Amygdala (tissue), 56 donors: ENCODE results near the gene YPEL3.

Experiments
- DNase-seq, 56 donors: peaks; one replicate each; lab custom pipeline; 2025; lab: John Stamatoyannopoulos, UW

Gene YPEL3

GRCh38 chr16:30075503-30076275 lies 20.3 kb downstream of the YPEL3 start, which contains the start of gene PPP4C:
Gene PPP4C (plus strand): TSS chr16:30075994. CDS start chr16:30076378, 384 bp downstream.
- peak in 55 of 56 donors; percentile 36 to 90 (median 74) for DNase-seq

GRCh38 chr16:30070490-30070889 lies 25.5 kb downstream of the YPEL3 start:
- no peak for DNase-seq

GRCh38 chr16:30069611-30070462 lies 26.2 kb downstream of the YPEL3 start:
- DNase-seq = peak in 17 of 56 donors; percentile 11 to 63 (median 39)

DNA sequence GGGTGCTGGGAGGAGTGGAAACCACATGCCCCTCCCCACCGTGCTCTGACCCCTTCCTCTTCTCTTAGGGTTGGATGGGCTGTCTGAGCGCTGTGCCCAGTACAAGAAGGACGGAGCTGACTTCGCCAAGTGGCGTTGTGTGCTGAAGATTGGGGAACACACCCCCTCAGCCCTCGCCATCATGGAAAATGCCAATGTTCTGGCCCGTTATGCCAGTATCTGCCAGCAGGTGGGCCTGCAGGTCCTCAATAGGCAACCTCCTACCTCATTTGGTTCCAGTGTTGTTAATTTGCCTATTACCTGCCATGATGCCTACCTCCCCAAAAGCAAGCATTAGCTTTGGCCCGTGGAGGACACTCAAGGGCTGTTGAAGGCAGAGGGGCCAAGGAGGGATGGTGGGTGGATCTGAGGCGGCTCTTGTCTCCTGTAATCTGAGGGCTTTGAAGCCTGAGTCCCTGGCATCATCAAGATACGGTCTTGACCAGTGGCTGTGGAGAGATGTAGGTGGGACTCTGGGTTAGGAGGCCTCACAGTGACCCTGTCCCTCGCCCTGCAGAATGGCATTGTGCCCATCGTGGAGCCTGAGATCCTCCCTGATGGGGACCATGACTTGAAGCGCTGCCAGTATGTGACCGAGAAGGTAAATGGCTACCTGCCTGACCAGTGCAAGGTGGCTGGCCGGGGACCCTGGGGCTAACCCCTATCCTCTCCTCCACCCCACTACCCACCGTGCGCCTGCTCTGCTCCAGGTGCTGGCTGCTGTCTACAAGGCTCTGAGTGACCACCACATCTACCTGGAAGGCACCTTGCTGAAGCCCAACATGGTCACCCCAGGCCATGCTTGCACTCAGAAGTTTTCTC lies 27.0 kb downstream of the YPEL3 start:
- DNase-seq = peak in 2 of 56 donors; percentile 9 to 25

GRCh38 chr16:30068333-30068732 lies 27.7 kb downstream of the YPEL3 start:
- no peak for DNase-seq

- DNase-seq = no peak
These were observed 28.5 kb downstream of the YPEL3 start for GRCh38 chr16:30067584-30067916.

DNA sequence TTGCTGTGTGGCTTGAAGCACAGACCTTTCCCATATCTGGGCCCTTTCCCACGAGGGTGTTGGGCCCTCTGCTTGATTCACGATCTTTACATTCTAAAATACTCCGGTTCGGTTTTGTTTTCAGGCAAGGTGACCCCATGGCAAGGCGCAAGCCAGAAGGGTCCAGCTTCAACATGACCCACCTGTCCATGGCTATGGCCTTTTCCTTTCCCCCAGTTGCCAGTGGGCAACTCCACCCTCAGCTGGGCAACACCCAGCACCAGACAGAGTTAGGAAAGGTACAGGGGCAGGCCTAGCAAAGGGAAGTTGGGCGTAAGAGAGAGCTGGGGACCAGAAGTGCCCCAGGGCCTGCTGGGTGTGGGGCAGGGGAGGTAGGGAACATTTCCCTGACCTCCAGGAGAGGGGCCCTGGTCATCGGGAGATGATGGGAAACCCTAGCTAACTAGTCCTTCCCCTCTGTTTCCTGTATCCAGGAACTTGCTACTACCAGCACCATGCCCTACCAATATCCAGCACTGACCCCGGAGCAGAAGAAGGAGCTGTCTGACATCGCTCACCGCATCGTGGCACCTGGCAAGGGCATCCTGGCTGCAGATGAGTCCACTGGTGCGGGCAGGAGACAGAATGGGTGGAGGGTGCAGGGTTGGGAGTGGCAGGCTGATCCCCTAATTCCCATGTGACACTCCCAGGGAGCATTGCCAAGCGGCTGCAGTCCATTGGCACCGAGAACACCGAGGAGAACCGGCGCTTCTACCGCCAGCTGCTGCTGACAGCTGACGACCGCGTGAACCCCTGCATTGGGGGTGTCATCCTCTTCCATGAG lies 29.0 kb downstream of the YPEL3 start:
- DNase-seq = peak in 14 of 56 donors; percentile 12 to 52 (median 24)

DNA sequence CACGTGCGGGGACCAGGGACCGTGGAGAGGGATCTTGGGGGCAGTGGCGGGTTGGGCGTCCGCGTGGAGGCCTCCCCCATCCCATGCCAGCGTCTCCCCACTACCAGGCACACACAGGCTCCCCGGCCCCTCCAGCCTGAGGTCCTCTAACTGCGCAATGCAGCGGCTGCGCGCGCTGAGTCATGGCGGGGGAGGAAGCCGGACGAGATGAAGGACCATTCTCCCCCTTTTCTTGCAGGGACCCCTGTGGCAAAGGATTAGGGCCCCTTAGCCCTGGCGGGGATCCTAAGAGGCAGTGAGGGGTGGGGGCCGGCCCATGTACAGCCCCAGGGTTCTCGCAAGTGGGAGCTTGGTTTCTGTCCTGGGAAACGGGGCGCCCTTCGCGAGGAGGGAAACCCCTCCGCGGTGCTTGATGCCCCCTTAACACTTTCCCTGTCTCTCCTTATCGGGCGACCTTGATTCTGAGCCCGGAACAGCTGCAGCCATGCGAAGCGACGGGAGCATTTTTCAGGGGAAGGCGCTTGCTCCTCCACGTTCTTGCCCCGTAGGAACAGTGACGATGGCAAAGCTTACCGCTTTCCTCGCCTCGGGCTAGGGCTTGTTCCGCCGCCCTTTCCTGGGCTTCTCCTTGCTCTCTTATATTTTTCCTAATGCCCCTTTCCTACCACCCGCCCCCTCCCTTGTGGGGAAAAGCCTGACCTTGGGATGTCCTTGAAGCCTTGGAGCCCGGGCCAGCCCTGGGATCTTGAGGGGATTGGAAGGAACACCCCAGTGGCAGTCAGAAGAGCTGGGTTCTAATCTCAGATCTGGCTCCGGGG lies 29.9 kb downstream of the YPEL3 start:
- DNase-seq = peak in 8 of 56 donors; percentile 43 to 82 (median 58)

GRCh38 chr16:30065102-30065942 lies 30.7 kb downstream of the YPEL3 start, which contains the start of gene ALDOA:
Gene ALDOA (plus strand): TSS chr16:30065760. CDS start chr16:30066898, 1,138 bp downstream.
- DNase-seq = peak; percentile 60 to 99 (median 96)

- peak in 4 of 56 donors; percentile 41 to 92 (median 58) for DNase-seq
These were observed 31.3 kb downstream of the YPEL3 start for GRCh38 chr16:30064729-30065101.

DNA sequence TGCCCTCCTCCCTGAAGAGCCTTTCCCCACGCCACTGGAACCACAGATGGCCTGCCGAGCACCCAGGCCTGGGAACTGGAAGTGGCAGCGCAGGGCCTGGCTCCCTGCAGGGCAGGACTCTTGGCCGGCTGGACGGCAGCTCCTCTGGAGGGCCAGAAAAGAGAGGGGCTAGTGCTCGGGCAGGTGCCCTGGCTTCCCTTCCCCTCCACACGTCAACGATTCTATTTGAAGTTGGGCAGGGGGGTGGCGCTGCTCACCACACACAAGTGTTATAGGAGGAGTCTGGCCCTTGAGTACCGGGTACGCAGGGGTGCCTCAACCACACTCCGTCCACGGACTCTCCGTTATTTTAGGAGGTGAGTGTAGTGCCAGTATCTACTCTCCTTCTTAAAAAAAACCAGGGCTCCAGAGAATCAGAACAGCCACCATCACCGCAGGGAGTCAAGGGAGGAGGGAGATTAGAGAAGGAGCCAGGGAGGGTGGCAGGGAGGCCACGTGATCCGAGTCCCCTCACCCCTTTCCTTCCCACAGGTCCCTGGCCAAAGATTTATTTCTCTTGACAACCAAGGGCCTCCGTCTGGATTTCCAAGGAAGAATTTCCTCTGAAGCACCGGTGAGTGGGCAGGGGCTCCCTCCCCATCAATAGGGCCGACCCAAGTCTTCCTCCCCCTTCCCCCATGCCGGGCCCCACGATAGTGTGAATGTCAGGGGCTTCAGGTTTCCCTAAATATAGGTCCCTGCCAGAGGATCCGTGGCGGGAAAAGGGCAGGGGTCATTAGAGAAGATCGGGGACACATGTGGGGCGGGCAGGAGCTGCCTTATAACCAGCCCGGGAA lies 31.9 kb downstream of the YPEL3 start:
- peak; percentile 14 to 86 (median 72) for DNase-seq

DNA sequence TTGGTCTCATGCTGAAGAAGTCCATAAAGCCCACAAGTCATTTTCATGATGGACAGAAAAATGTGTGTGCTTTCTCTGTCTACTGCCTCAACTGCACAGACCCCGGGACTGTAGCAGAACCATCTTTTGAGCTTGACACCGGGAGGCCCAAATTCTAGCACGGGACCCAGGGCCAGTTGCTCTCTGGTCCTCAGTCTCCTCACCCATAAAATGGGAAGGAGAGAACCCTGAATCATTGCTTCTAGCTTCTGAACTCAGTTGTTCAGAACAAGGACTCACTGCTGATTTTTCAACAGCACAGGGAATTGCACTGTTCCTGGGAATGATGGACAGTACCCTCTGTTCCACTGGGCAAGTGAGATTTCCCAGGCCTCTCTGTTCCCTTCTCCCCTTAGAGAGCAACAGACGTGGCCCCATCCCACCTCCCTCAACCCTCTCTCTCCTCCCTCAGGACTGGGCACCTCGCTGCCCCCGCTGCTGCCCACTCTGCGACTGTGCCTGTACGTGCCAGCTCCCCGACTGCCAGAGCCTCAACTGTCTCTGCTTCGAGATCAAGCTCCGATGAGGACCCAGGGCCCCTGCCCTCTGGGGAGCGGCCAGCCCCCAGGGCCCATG lies 32.6 kb downstream of the YPEL3 start:
- DNase-seq = peak in 2 of 56 donors; percentile 59 to 76

DNA sequence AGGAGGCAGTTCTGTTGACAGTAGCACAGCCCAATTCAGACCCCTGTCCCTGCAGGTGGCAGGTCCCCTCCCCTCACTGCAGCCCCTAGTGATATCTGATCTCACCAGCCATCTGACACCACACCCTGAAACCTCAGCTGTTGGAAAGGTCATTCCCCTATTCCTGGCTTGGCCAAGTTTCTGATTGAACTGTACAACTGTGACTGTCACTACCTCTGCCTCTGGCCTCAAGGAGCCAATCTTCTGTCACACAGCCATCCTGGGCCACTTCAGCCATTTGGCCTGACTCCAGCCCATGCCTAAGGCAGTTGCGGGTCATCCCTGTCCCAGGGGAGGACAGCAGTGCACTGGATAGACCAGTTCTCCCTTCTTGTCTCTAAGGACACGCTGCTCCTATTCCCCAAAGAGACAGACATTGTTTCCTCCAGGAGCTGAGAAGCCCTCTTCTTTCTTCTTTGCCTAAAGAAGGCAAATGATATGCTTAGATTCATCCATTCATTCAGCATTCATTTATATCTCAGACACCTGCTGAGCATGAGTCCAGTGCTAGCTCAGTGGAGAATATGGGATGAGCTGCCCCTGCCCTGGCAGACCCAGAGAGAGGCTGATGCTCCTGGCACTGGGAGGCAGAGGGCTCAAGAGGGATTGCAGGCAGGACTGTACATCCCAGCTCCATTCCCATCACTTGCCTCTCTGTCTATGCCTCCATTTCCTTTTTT lies 35.0 kb downstream of the YPEL3 start:
- no peak for DNase-seq

DNA sequence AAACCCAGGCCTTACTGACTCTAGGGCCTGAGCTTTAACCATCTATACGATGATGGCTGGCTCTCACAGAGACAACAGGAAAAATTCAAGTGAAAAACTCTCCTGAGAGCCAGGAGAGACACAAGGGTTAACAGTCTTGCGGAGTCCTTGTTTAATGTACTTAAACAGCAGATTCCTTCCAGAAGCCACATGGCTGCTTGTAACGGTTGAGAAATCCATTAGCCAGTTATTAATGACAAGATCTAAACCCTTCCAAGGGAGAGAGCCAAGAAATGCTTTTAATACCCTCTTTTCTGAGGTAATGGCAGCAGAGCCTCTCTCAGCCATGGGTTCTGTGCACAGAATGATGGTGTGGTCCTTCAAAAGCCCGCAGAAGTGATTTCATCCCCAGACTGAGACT lies 35.7 kb downstream of the YPEL3 start:
- DNase-seq = no peak

- DNase-seq = peak in 2 of 56 donors; percentile 12 to 15
These were observed 41.0 kb downstream of the YPEL3 start for GRCh38 chr16:30054959-30055553.
